Measurements from ENCODE around the gene PLXNB3. TPM values are rescaled to one million over a fixed set of nuclear protein-coding genes. Genes with fewer than 3 reads are reported as not detected.

The PLXNB3 gene
- total RNA-seq, 1 experiment from 2014 or later: 41.4 TPM

DNA sequence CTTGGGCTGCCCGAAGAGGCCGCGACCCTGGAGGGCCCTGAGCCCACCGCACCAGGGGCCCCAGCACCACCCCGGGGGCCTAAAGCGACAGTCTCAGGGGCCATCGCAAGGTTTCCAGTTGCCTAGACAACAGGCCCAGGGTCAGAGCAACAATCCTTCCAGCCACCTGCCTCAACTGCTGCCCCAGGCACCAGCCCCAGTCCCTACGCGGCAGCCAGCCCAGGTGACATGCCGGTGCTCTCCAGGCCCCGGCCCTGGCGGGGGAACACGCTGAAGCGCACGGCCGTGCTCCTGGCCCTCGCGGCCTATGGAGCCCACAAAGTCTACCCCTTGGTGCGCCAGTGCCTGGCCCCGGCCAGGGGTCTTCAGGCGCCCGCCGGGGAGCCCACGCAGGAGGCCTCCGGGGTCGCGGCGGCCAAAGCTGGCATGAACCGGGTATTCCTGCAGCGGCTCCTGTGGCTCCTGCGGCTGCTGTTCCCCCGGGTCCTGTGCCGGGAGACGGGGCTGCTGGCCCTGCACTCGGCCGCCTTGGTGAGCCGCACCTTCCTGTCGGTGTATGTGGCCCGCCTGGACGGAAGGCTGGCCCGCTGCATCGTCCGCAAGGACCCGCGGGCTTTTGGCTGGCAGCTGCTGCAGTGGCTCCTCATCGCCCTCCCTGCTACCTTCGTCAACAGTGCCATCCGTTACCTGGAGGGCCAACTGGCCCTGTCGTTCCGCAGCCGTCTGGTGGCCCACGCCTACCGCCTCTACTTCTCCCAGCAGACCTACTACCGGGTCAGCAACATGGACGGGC lies 38.8 kb upstream of the PLXNB3 start:
- Histone ChIP-seq H2AFZ (peak overlapping the region; percentile 77), H3K4me1 (replicated peaks; ENCODE audit: insufficient read depth) (peaks cover 38% of the 10 kb centered on the region), H3F3A (ENCODE audit: insufficient read depth, low read depth) (peaks cover 38% of the 10 kb centered on the region), H3K4me3 (peak overlapping the region; percentile 76), H3K27me3 (ENCODE audit: insufficient read depth, low read depth) (no peaks in the 10 kb centered on the region), H3K4me2 (peak overlapping the region; percentile 91), H3K27ac (peak overlapping the region; percentile 91), H3K9me2 (ENCODE audit: insufficient read depth) (no peaks in the 10 kb centered on the region), H3K9me3 (ENCODE audit: insufficient read depth, low read depth) (no peaks in the 10 kb centered on the region), H4K20me1 (ENCODE audit: insufficient read depth) (no peaks in the 10 kb centered on the region; the same call in none of the 2 replicates), H3K79me2 (ENCODE audit: low read depth) (peaks cover 85% of the 10 kb centered on the region), H3K36me3 (ENCODE audit: low read depth) (peaks cover 12% of the 10 kb centered on the region)
- BruUV-seq (replicated peaks): TSS peak; percentile 45
- intact Hi-C loops (cut with micrococcal nuclease; ENCODE audit: unreplicated experiment): loop anchor here (2.0 kb wide), 2 partner anchors 210 to 644 kb away; partner anchors contain the start of gene NAA10
- POLR2A ChIA-PET (ENCODE audit: unreplicated experiment): interaction anchor here (0.6 kb wide), 1 partner anchor 818 kb away, joined by 8 read pairs; no protein-coding TSS in a partner anchor
- DNase-seq: peak in 1 of 2 experiments; percentile 19
- TF ChIP-seq, protein P1, sequence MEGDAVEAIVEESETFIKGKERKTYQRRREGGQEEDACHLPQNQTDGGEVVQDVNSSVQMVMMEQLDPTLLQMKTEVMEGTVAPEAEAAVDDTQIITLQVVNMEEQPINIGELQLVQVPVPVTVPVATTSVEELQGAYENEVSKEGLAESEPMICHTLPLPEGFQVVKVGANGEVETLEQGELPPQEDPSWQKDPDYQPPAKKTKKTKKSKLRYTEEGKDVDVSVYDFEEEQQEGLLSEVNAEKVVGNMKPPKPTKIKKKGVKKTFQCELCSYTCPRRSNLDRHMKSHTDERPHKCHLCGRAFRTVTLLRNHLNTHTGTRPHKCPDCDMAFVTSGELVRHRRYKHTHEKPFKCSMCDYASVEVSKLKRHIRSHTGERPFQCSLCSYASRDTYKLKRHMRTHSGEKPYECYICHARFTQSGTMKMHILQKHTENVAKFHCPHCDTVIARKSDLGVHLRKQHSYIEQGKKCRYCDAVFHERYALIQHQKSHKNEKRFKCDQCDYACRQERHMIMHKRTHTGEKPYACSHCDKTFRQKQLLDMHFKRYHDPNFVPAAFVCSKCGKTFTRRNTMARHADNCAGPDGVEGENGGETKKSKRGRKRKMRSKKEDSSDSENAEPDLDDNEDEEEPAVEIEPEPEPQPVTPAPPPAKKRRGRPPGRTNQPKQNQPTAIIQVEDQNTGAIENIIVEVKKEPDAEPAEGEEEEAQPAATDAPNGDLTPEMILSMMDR (conservative IDR thresholded peaks at IDR 0.05): no peak
- no peak for TF ChIP-seq EZH2 (IDR thresholded peaks at IDR 0.05; ENCODE audit: low read depth)
- CTCF ChIA-PET: no interaction called here

DNA sequence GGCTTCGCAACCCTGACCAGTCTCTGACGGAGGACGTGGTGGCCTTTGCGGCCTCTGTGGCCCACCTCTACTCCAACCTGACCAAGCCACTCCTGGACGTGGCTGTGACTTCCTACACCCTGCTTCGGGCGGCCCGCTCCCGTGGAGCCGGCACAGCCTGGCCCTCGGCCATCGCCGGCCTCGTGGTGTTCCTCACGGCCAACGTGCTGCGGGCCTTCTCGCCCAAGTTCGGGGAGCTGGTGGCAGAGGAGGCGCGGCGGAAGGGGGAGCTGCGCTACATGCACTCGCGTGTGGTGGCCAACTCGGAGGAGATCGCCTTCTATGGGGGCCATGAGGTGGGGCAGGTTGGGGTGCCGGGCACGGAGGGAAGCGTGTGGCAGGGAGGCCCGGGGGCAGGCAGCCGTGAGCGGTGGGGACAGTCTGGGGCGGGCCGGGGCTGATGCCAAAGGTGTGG lies 38.2 kb upstream of the PLXNB3 start:
- Histone ChIP-seq H2AFZ (peak overlapping the region; percentile 77), H3K79me2 (ENCODE audit: low read depth) (peaks cover 85% of the 10 kb centered on the region), H3F3A (ENCODE audit: insufficient read depth, low read depth) (peaks cover 45% of the 10 kb centered on the region), H3K27me3 (ENCODE audit: insufficient read depth, low read depth) (no peaks in the 10 kb centered on the region), H3K9me2 (ENCODE audit: insufficient read depth) (no peaks in the 10 kb centered on the region), H4K20me1 (ENCODE audit: insufficient read depth) (no peaks in the 10 kb centered on the region; the same call in none of the 2 replicates), H3K4me3 (peak overlapping the region; percentile 76), H3K36me3 (ENCODE audit: low read depth) (peaks cover 10% of the 10 kb centered on the region), H3K4me1 (replicated peaks; ENCODE audit: insufficient read depth) (peaks cover 44% of the 10 kb centered on the region), H3K27ac (peak overlapping the region; percentile 91), H3K4me2 (peak overlapping the region; percentile 91), H3K9me3 (ENCODE audit: insufficient read depth, low read depth) (no peaks in the 10 kb centered on the region)
- intact Hi-C loops (cut with micrococcal nuclease; ENCODE audit: unreplicated experiment): loop anchor here (2.0 kb wide), 3 partner anchors 69 to 643 kb away; partner anchors contain the start of genes IDH3G, NAA10 and SSR4
- peak in 1 of 2 experiments; percentile 12 for DNase-seq
- ChIA-PET POLR2A (ENCODE audit: unreplicated experiment) (interaction anchor here (0.6 kb wide), 1 partner anchor 817 kb away, joined by 8 read pairs; no protein-coding TSS in a partner anchor), CTCF (no interaction called here)
- no TSS peak for BruUV-seq (replicated peaks)
- TF ChIP-seq, protein P1 (conservative IDR thresholded peaks at IDR 0.05): no peak
- no peak for TF ChIP-seq EZH2 (IDR thresholded peaks at IDR 0.05; ENCODE audit: low read depth)

DNA sequence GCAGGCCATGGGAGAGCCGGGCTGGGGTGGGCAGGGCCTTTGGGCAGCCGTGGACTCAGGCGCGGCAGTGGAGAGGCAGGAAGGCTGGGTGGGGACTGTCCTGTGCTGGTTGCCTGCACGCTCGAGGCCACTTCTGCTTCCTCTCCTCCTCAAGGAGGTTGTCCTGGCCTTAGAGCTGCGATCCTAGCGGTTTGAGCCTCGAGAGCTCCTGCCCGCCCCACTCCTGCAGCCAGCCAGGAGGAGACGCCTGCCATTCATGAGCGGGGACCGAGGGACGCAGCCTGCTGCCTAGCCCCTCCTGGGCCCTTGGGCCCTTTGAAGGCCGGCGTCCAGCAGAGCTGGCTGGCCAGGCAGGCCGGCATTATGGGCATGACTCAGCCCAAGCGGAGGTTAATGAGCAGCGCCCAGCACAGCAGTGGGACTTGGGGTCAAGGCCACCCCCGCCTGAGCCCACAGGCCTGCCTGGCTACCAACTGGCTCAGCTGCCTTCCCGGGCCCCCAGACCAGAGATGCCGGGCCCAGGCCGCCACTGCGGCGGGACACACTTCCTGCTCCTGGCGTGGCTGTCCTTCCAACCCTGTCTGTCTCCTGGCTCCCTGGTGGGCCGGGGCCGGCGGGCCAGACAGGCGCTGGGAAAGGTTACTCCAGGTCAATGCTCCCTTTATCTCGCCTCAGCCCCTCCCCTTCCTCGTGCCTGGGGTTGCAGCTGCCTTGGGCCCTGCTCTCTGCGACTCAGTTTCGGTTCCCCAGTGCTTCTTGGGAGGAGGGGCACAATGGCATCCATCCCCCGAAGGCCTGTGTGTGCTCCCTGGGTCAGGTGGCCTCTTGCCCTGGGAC lies 37.5 kb upstream of the PLXNB3 start:
- Histone ChIP-seq H3K79me2 (ENCODE audit: low read depth) (peaks cover 78% of the 10 kb centered on the region), H3K9me3 (ENCODE audit: insufficient read depth, low read depth) (no peaks in the 10 kb centered on the region), H3K36me3 (ENCODE audit: low read depth) (peaks cover 15% of the 10 kb centered on the region), H3K27me3 (ENCODE audit: insufficient read depth, low read depth) (no peaks in the 10 kb centered on the region), H2AFZ (no peak overlapping the region; the same call in 1 of the 2 replicates), H4K20me1 (ENCODE audit: insufficient read depth) (no peaks in the 10 kb centered on the region; the same call in none of the 2 replicates), H3F3A (ENCODE audit: insufficient read depth, low read depth) (peaks cover 51% of the 10 kb centered on the region), H3K9me2 (ENCODE audit: insufficient read depth) (no peaks in the 10 kb centered on the region), H3K4me3 (peak overlapping the region; percentile 76), H3K4me1 (replicated peaks; ENCODE audit: insufficient read depth) (peaks cover 50% of the 10 kb centered on the region), H3K27ac (peak overlapping the region; percentile 91), H3K4me2 (peak overlapping the region; percentile 91)
- CTCF ChIA-PET: no interaction called here
- DNase-seq: peak; percentile 75 to 85
- intact Hi-C loops (cut with micrococcal nuclease; ENCODE audit: unreplicated experiment): loop anchor here (2.0 kb wide), 1 partner anchor 68 kb away; the partner anchor contains the start of genes IDH3G and SSR4
- TF ChIP-seq, protein P1 (conservative IDR thresholded peaks at IDR 0.05): no peak
- no peak for TF ChIP-seq EZH2 (IDR thresholded peaks at IDR 0.05; ENCODE audit: low read depth)
- POLR2A ChIA-PET (ENCODE audit: unreplicated experiment): no interaction called here
- BruUV-seq (replicated peaks): no TSS peak
